GM12878 (cell line): ENCODE data around the gene LRP1B. TPM values are rescaled to one million over a fixed set of nuclear protein-coding genes. Genes with fewer than 3 reads are reported as not detected.

Experiments used
- ATAC-seq: fragments of 200-7000 bp; cut with Tn5 transposase; 3 replicates; pipeline ENCODE4 v1.9.1; 2020; ENCODE audit warnings: mild to moderate bottlenecking, moderate library complexity
- BruUV-seq: library from RNA; stranded (reverse); fragments of 400-500 nt; replicated peaks from 2 replicates; lab custom pipeline; 2021; lab: Mats Ljungman, UMichigan
- CTCF ChIA-PET: fragments of 300-600 bp; sonication (Branson Sonifier 250); formaldehyde crosslinking; extraction: SDS; loops from one replicate; lab custom pipeline; 2021; ENCODE audit warnings: inconsistent platforms; lab: Yijun Ruan, JAX
- POLR2A ChIA-PET: fragments of 350-600 bp; formaldehyde crosslinking; extraction: SDS; loops from one replicate; lab custom pipeline; 2021; ENCODE audit warnings: inconsistent platforms; lab: Charles Lee
- RAD21 ChIA-PET: fragments of 300-600 bp; sonication (Branson Sonifier 250); formaldehyde crosslinking; loops from one replicate; lab custom pipeline; 2023; ENCODE audit warnings: antibody characterized with exemption; ENCODE audit not compliant: unreplicated experiment; lab: Charles Lee
- SMC1A ChIA-PET: fragments of 300-600 bp; sonication (Branson Sonifier 250); formaldehyde crosslinking; loops from one replicate; lab custom pipeline; 2023; ENCODE audit not compliant: unreplicated experiment, uncharacterized antibody; lab: Charles Lee
- DNase-seq: peaks from one replicate; pipeline ENCODE4 v3.0.0-alpha.2; 2011; ENCODE audit warnings: low read depth, low spot score
- FAIRE-seq: peaks from 3 replicates; lab custom pipeline; 2011; peaks lifted over from hg19 to GRCh38; lab: Jason Lieb, UNC
- H2AFZ ChIP-seq: 2 replicates; pipeline ENCODE4 v1.6.0; 2011; ENCODE audit warnings: low read depth, low read length, control low read depth; ENCODE audit not compliant: control insufficient read depth
- H3K27ac ChIP-seq: 2 replicates; pipeline ENCODE4 v1.5.1; 2011; ENCODE audit warnings: control low read depth; ENCODE audit not compliant: control insufficient read depth, insufficient read depth
- H3K27me3 ChIP-seq, 2 experiments: replicated peaks in 1 of 2; 2 replicates each; pipeline versions ENCODE4 v1.6.0 to v1.6.1; 2011; ENCODE audit warnings: low read length in 1 of 2; ENCODE audit not compliant: control insufficient read depth in 2 of 2, insufficient read depth in 2 of 2
- H3K36me3 ChIP-seq, 2 experiments: 2 replicates each; pipeline ENCODE4 v1.5.1; 2011; ENCODE audit warnings: low read length in 1 of 2; ENCODE audit not compliant: control insufficient read depth in 2 of 2, insufficient read depth in 2 of 2
- H3K4me1 ChIP-seq: 2 replicates; pipeline ENCODE4 v1.6.1; 2011; ENCODE audit warnings: mild to moderate bottlenecking, low read length, moderate library complexity, mixed read lengths; ENCODE audit not compliant: control insufficient read depth, insufficient read depth
- H3K4me2 ChIP-seq: 2 replicates; pipeline ENCODE4 v1.6.0; 2011; ENCODE audit warnings: control low read depth; ENCODE audit not compliant: control insufficient read depth, insufficient read depth
- H3K4me3 ChIP-seq: fragments of 200-600 bp; sonication (generic); 2 replicates; pipeline ENCODE4 v1.5.1; 2016
- H3K79me2 ChIP-seq: 2 replicates; pipeline ENCODE4 v1.6.0; 2011; ENCODE audit warnings: low read length; ENCODE audit not compliant: control insufficient read depth, insufficient read depth
- H3K9ac ChIP-seq: 2 replicates; pipeline ENCODE4 v1.8.0; 2011; ENCODE audit warnings: low read length, control low read depth, mixed read lengths; ENCODE audit not compliant: control insufficient read depth, insufficient read depth
- H3K9me3 ChIP-seq: replicated peaks from 3 replicates; pipeline ENCODE4 v1.5.1; 2011; ENCODE audit warnings: mild to moderate bottlenecking, low read length; ENCODE audit not compliant: control insufficient read depth, insufficient read depth
- H4K20me1 ChIP-seq: 2 replicates; pipeline ENCODE4 v1.6.0; 2011; ENCODE audit not compliant: control insufficient read depth, insufficient read depth
- CBX3 ChIP-seq: fragments of 200-600 bp; sonication (generic); IDR thresholded peaks from 2 replicates; pipeline ENCODE4 v1.6.1; 2016; ENCODE audit warnings: low read depth, borderline replicate concordance
- CEBPB ChIP-seq, 2 experiments: fragments of 150-350 bp in 1 of 2; IDR thresholded peaks; 2 replicates each; pipeline ENCODE4 v1.6.1; 2012 to 2014; ENCODE audit warnings: low read depth in 2 of 2, low read length in 2 of 2, borderline replicate concordance in 1 of 2, inconsistent platforms in 1 of 2
- CUX1 ChIP-seq: IDR thresholded peaks from 2 replicates; pipeline ENCODE4 v1.6.1; 2012; ENCODE audit warnings: improper control_type of control experiment, low read depth, low read length; ENCODE audit not compliant: insufficient replicate concordance
- EZH2 ChIP-seq: IDR thresholded peaks from 2 replicates; pipeline ENCODE4 v1.6.1; 2012; ENCODE audit warnings: low read depth, mild to moderate bottlenecking, control low read depth, inconsistent platforms, low read length, borderline replicate concordance; ENCODE audit not compliant: control insufficient read depth
- HDGF ChIP-seq: fragments of 450-650 bp; IDR thresholded peaks from 2 replicates; pipeline ENCODE4 v1.6.1; 2016; ENCODE audit warnings: antibody characterized with exemption
- HSF1 ChIP-seq: fragments of 150-350 bp; IDR thresholded peaks from 2 replicates; pipeline ENCODE4 v1.6.1; 2014; ENCODE audit warnings: mild to moderate bottlenecking, low read depth, low read length
- JUND ChIP-seq: IDR thresholded peaks from 2 replicates; pipeline ENCODE4 v1.6.1; 2012; ENCODE audit warnings: low read depth, mild to moderate bottlenecking, low read length, improper control_type of control experiment, moderate library complexity
- MEF2B ChIP-seq: fragments of 450-650 bp; IDR thresholded peaks from 2 replicates; pipeline ENCODE4 v1.6.1; 2018; ENCODE audit warnings: mild to moderate bottlenecking, moderate library complexity; ENCODE audit not compliant: partially characterized antibody, poor library complexity, severe bottlenecking
- SMARCA5 ChIP-seq: fragments of 450-650 bp; IDR thresholded peaks from 2 replicates; pipeline ENCODE4 v1.6.1; 2017; ENCODE audit warnings: mild to moderate bottlenecking
- ZBTB11 ChIP-seq: fragments of 450-650 bp; formaldehyde crosslinking; IDR thresholded peaks from 2 replicates; pipeline ENCODE4 v1.5.0; 2022; ENCODE audit warnings: mild to moderate bottlenecking, missing genetic modification characterization
- ZNF24 ChIP-seq: fragments of 450-650 bp; IDR thresholded peaks from 2 replicates; pipeline ENCODE4 v1.6.1; 2017; ENCODE audit warnings: antibody characterized with exemption, mild to moderate bottlenecking
- ZSCAN29 ChIP-seq: fragments of 450-650 bp; IDR thresholded peaks from 2 replicates; pipeline ENCODE4 v1.6.1; 2017; ENCODE audit warnings: mild to moderate bottlenecking, moderate library complexity
- WGBS: methylation state at CpG from one replicate; pipeline ENCODE4 v1.1.6; 2016; ENCODE audit warnings: low lambda C conversion rate; ENCODE audit not compliant: insufficient replicate concordance, insufficient coverage; ENCODE audit errors: missing lambda C conversion rate; 5-methylcytosine and 5-hydroxymethylcytosine counted together
- in situ Hi-C: fragments of 300-500 bp; cut with MboI; formaldehyde crosslinking; loops from 9 replicates; pipeline ENCODE4 v1.14.3; 2018; ENCODE audit warnings: mixed read lengths
- intact Hi-C: fragments of 100-400 bp; cut with micrococcal nuclease; formaldehyde crosslinking; loops from one replicate; pipeline ENCODE4 v1.14.2; 2022; ENCODE audit not compliant: unreplicated experiment
- polyA plus RNA-seq, 11 experiments: library from polyadenylated mRNA; depleted of rRNA in 4 of 11; unstranded in 6 of 11; stranded (reverse) in 5 of 11; fragments of >200 nt; fragmentation: Nextera tagmentation in 4 of 11; fragmentation: Illumina TruSeq in 1 of 11; extraction: Ambion mirVana in 4 of 11; extraction: Trizol in 1 of 11; gene quantifications; 1 replicate in 1 of 11; 2 replicates in 10 of 11; pipeline versions ENCODE4 v1.2.1 to v1.2.3, GENCODE V29; 2011 to 2016; ENCODE audit warnings: inconsistent platforms in 2 of 11, missing spikeins in 2 of 11, low read depth in 1 of 11
- total RNA-seq, 4 experiments: library from RNA; depleted of rRNA in 3 of 4; stranded (reverse); fragments of >200 nt in 3 of 4; fragmentation: Illumina TruSeq in 1 of 4; extraction: Trizol in 1 of 4; gene quantifications; 2 replicates each; pipeline versions ENCODE4 v1.2.1 to v1.2.3, GENCODE V29; 2013 to 2021

Gene LRP1B
- total and polyA plus RNA-seq, 10 of the 15 experiments (the other 5 are each of a cell fraction or from before 2014, with no cell fraction given), result under 0.01 to 0.06 (median 0.03) TPM; not detected in 5

GRCh38 chr2:141506135-141506534 lies 624.7 kb downstream of the LRP1B start (continued):
- TF ChIP-seq HSF1 (no peak), CEBPB (IDR thresholded peaks at IDR 0.05; ENCODE audit: borderline replicate concordance in 1 of 2, low read depth in 2 of 2, low read length in 2 of 2) (no peak), ZSCAN29 (no peak), ZNF24 (no peak), EZH2 (no peak), HDGF (no peak)
- TF ChIP-seq, all 136 proteins: peak for 0

GRCh38 chr2:141501752-141502151 lies 629.1 kb downstream of the LRP1B start:
- SMC1A ChIA-PET, result interaction anchor here (1.5 kb wide), 1 partner anchor 12 kb away, joined by 5 read pairs; no protein-coding TSS in a partner anchor
- Histone ChIP-seq H3K79me2 (no peaks in the 10 kb centered on the region), H3K4me3 (no peak overlapping the region), H3K4me1 (no peaks in the 10 kb centered on the region), H2AFZ (no peak overlapping the region), H3K9ac (no peak overlapping the region), H3K36me3 (no peaks in the 10 kb centered on the region), H3K27ac (no peak overlapping the region), H3K27me3 (no peaks in the 10 kb centered on the region), H3K4me2 (no peak overlapping the region), H4K20me1 (no peaks in the 10 kb centered on the region), H3K9me3 (no peaks in the 10 kb centered on the region)
- ATAC-seq, result no peak
- no peak for DNase-seq
- FAIRE-seq, result no peak
- no peak for TF ChIP-seq CBX3
- TF ChIP-seq SMARCA5, result no peak
- no peak for TF ChIP-seq CUX1
- TF ChIP-seq MEF2B, result no peak
- no peak for TF ChIP-seq ZBTB11 (CRISPR knock-in tag)
- no peak for TF ChIP-seq JUND
- WGBS, result 9% methylated on average over 1 of the region's 1 CpG
- RAD21 ChIA-PET, result no interaction called here
- BruUV-seq, result no TSS peak
- CTCF ChIA-PET, result no interaction called here
- POLR2A ChIA-PET, result no interaction called here
- in situ Hi-C loops (no loop called here), intact Hi-C loops (no loop called here)
